ENCODE results near the gene PLPP6.
"Not testable (repeated sequence)": the region's sequence is repeated elsewhere in the genome, so short reads cannot be mapped to it uniquely, and the experiment has no call there.

Gene PLPP6

GRCh38 chr9:4642351-4642750 is 19.7 kb upstream of the PLPP6 start:
- DNase-seq (ENCODE audit: extremely low spot score), result no peak
- ChIA-PET POLR2A (no interaction called here), CTCF (no interaction called here)
- TF ChIP-seq TARDBP (IDR thresholded peaks at IDR 0.05), result no peak
- TF ChIP-seq, protein P1, sequence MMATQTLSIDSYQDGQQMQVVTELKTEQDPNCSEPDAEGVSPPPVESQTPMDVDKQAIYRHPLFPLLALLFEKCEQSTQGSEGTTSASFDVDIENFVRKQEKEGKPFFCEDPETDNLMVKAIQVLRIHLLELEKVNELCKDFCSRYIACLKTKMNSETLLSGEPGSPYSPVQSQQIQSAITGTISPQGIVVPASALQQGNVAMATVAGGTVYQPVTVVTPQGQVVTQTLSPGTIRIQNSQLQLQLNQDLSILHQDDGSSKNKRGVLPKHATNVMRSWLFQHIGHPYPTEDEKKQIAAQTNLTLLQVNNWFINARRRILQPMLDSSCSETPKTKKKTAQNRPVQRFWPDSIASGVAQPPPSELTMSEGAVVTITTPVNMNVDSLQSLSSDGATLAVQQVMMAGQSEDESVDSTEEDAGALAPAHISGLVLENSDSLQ (IDR thresholded peaks at IDR 0.05), result no peak
- no peak for TF ChIP-seq ZNF384 (IDR thresholded peaks at IDR 0.05)
- TF ChIP-seq ELF4 (IDR thresholded peaks at IDR 0.05), result no peak
- TF ChIP-seq NFRKB (IDR thresholded peaks at IDR 0.05), result no peak

GRCh38 chr9:4654084-4654483 is 8.0 kb upstream of the PLPP6 start:
- DNase-seq (ENCODE audit: extremely low spot score), result no peak
- POLR2A ChIA-PET, result no interaction called here
- CTCF ChIA-PET, result no interaction called here
- TF ChIP-seq SUZ12 (IDR thresholded peaks at IDR 0.05), result no peak
- TF ChIP-seq HDGF (IDR thresholded peaks at IDR 0.05; ENCODE audit: borderline replicate concordance), result no peak
- no peak for TF ChIP-seq LEF1 (IDR thresholded peaks at IDR 0.05; ENCODE audit: borderline replicate concordance)
- no peak for TF ChIP-seq ARNT (IDR thresholded peaks at IDR 0.05)
- TF ChIP-seq FOXK2 (IDR thresholded peaks at IDR 0.05), result no peak
- no peak for TF ChIP-seq FOXA1 (IDR thresholded peaks at IDR 0.05)
- no peak for TF ChIP-seq ELF4 (IDR thresholded peaks at IDR 0.05)
- TF ChIP-seq, protein P1 (IDR thresholded peaks at IDR 0.05), result no peak
- TF ChIP-seq SP1 (IDR thresholded peaks at IDR 0.05), result no peak
- TF ChIP-seq TARDBP (IDR thresholded peaks at IDR 0.05), result no peak
- no peak for TF ChIP-seq CTBP1 (IDR thresholded peaks at IDR 0.05; ENCODE audit: borderline replicate concordance)
- TF ChIP-seq FOXM1 (IDR thresholded peaks at IDR 0.05; ENCODE audit: borderline replicate concordance), result no peak
- TF ChIP-seq L3MBTL2 (conservative IDR thresholded peaks at IDR 0.05), result no peak
- no peak for TF ChIP-seq NFRKB (IDR thresholded peaks at IDR 0.05)
- no peak for TF ChIP-seq BHLHE40 (IDR thresholded peaks at IDR 0.05; ENCODE audit: borderline replicate concordance)
- TF ChIP-seq ZNF384 (IDR thresholded peaks at IDR 0.05), result no peak

- DNase-seq (ENCODE audit: extremely low spot score), result no peak
- TF ChIP-seq ZNF384 (IDR thresholded peaks at IDR 0.05) (no peak), ELF4 (IDR thresholded peaks at IDR 0.05) (no peak), SUZ12 (IDR thresholded peaks at IDR 0.05) (no peak), SP1 (IDR thresholded peaks at IDR 0.05) (no peak), BHLHE40 (IDR thresholded peaks at IDR 0.05; ENCODE audit: borderline replicate concordance) (no peak), ARNT (IDR thresholded peaks at IDR 0.05) (no peak), FOXA1 (IDR thresholded peaks at IDR 0.05) (no peak), FOXK2 (IDR thresholded peaks at IDR 0.05) (no peak), L3MBTL2 (conservative IDR thresholded peaks at IDR 0.05) (no peak), TARDBP (IDR thresholded peaks at IDR 0.05) (no peak), NFRKB (IDR thresholded peaks at IDR 0.05) (no peak), HDGF (IDR thresholded peaks at IDR 0.05; ENCODE audit: borderline replicate concordance) (no peak)
- TF ChIP-seq, protein P1 (IDR thresholded peaks at IDR 0.05), result no peak
- POLR2A ChIA-PET, result no interaction called here
- CTCF ChIA-PET, result no interaction called here
Observed at GRCh38 chr9:4654538-4654937, 7.6 kb upstream of the PLPP6 start.

DNA sequence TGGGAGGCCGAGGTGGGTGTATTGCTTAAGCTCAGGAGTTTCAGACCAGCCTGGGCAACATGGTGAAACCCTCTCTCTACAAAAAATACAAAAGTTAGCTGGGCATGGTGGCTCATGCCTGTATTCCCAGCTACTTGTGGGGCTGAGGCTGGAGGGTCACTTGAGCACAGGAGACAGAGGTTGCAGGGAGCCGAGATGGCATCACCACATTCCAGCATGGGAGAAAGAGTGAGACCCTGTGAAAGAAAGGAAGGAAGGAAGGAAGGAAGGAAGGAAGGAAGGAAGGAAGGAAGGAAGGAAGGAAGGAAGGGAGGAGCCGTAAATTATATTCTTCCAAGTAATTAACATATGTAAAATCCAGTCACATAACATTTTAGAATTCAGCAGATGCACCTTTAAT is 5.9 kb upstream of the PLPP6 start:
- DNase-seq (ENCODE audit: extremely low spot score); CTCF ChIA-PET; POLR2A ChIA-PET: not testable (repeated sequence)

- CTCF ChIA-PET, result no interaction called here
Observed at GRCh38 chr9:4656621-4657020, 5.5 kb upstream of the PLPP6 start.

More at GRCh38 chr9:4656621-4657020, 5.5 kb upstream of the PLPP6 start:
- TF ChIP-seq HDGF (IDR thresholded peaks at IDR 0.05; ENCODE audit: borderline replicate concordance) (no peak), FOXM1 (IDR thresholded peaks at IDR 0.05; ENCODE audit: borderline replicate concordance) (no peak), SP1 (IDR thresholded peaks at IDR 0.05) (no peak), FOXA1 (IDR thresholded peaks at IDR 0.05) (no peak), FOXK2 (IDR thresholded peaks at IDR 0.05) (no peak), ZNF384 (IDR thresholded peaks at IDR 0.05) (no peak), SUZ12 (IDR thresholded peaks at IDR 0.05) (no peak), TARDBP (IDR thresholded peaks at IDR 0.05) (no peak), BHLHE40 (IDR thresholded peaks at IDR 0.05; ENCODE audit: borderline replicate concordance) (no peak), LEF1 (IDR thresholded peaks at IDR 0.05; ENCODE audit: borderline replicate concordance) (no peak), NFRKB (IDR thresholded peaks at IDR 0.05) (no peak), L3MBTL2 (conservative IDR thresholded peaks at IDR 0.05) (no peak), ARNT (IDR thresholded peaks at IDR 0.05) (no peak), ELF4 (IDR thresholded peaks at IDR 0.05) (no peak), CTBP1 (IDR thresholded peaks at IDR 0.05; ENCODE audit: borderline replicate concordance) (no peak)
- TF ChIP-seq, protein P1 (IDR thresholded peaks at IDR 0.05), result no peak
- POLR2A ChIA-PET, result no interaction called here
- DNase-seq (ENCODE audit: extremely low spot score), result no peak
